ENCODE measurements around the gene LIMCH1.

GRCh38 chr4:41665636-41666207, 127.8 kb downstream of the LIMCH1 start:
- TF ChIP-seq CTCF (IDR thresholded peaks at IDR 0.05): no peak
- TF ChIP-seq EZH2 (IDR thresholded peaks at IDR 0.05): no peak
